HG03565 (cell line): ENCODE results near the gene CAMK2D.
A peak's percentile ranks its signal among the peaks of the same experiment; 100 is the strongest.
"Not testable (repeated sequence)": the region's sequence is repeated elsewhere in the genome, so short reads cannot be mapped to it uniquely, and the experiment has no call there.

Experiments used
- ATAC-seq: cut with Tn5 transposase; IDR thresholded peaks from one replicate; pipeline ENCODE4 v1.9.1; 2021; ENCODE audit warnings: mild to moderate bottlenecking, moderate library complexity; ENCODE audit not compliant: unreplicated experiment

CAMK2D gene

GRCh38 chr4:113761620-113762185 is at the start of gene CAMK2D:
Gene CAMK2D (minus strand): TSS chr4:113761738. CDS start chr4:113761068, 670 bp downstream.
- peak; percentile 31 for ATAC-seq

- ATAC-seq: no peak
These were observed 49.4 kb upstream of the CAMK2D start for GRCh38 chr4:113810906-113811305.

GRCh38 chr4:113809311-113809710 is 47.8 kb upstream of the CAMK2D start:
- ATAC-seq: no peak

- ATAC-seq: no peak
These were observed 45.3 kb upstream of the CAMK2D start for GRCh38 chr4:113806850-113807249.

GRCh38 chr4:113801882-113802281 is 40.3 kb upstream of the CAMK2D start:
- ATAC-seq: no peak

GRCh38 chr4:113796381-113796780 is 34.8 kb upstream of the CAMK2D start:
- ATAC-seq: not testable (repeated sequence)

GRCh38 chr4:113790478-113790877 is 28.9 kb upstream of the CAMK2D start:
- ATAC-seq: no peak

- ATAC-seq: no peak
These were observed 27.4 kb upstream of the CAMK2D start for GRCh38 chr4:113788888-113789287.

- ATAC-seq: no peak
These were observed 24.2 kb upstream of the CAMK2D start for GRCh38 chr4:113785781-113786180.

- ATAC-seq: no peak
These were observed 23.1 kb upstream of the CAMK2D start for GRCh38 chr4:113784497-113785250.

GRCh38 chr4:113783701-113784100 is 22.2 kb upstream of the CAMK2D start:
- no peak for ATAC-seq

- no peak for ATAC-seq
These were observed 21.8 kb upstream of the CAMK2D start for GRCh38 chr4:113783289-113783688.

- no peak for ATAC-seq
These were observed 20.0 kb upstream of the CAMK2D start for GRCh38 chr4:113781439-113782040.

GRCh38 chr4:113776679-113777078 is 15.1 kb upstream of the CAMK2D start:
- ATAC-seq: no peak

GRCh38 chr4:113776016-113776415 is 14.5 kb upstream of the CAMK2D start:
- no peak for ATAC-seq

GRCh38 chr4:113773756-113774155 is 12.2 kb upstream of the CAMK2D start:
- no peak for ATAC-seq

- no peak for ATAC-seq
These were observed 11.5 kb upstream of the CAMK2D start for GRCh38 chr4:113773014-113773413.

- ATAC-seq: no peak
These were observed 10.8 kb upstream of the CAMK2D start for GRCh38 chr4:113772319-113772718.

GRCh38 chr4:113769744-113770143 is 8.2 kb upstream of the CAMK2D start:
- ATAC-seq: no peak

- no peak for ATAC-seq
These were observed 7.4 kb upstream of the CAMK2D start for GRCh38 chr4:113768952-113769351.

- no peak for ATAC-seq
These were observed 5.3 kb upstream of the CAMK2D start for GRCh38 chr4:113766882-113767281.

- ATAC-seq: no peak
These were observed 3.3 kb upstream of the CAMK2D start for GRCh38 chr4:113764720-113765264.
